Measurements from ENCODE around the gene CFAP20DC. TPM values are rescaled to one million over a fixed set of nuclear protein-coding genes. Genes with fewer than 3 reads are reported as not detected.

The CFAP20DC gene
- total and polyA plus RNA-seq, 11 donors = 0.07 to 0.27 (median 0.11) TPM; not detected in 5

DNA sequence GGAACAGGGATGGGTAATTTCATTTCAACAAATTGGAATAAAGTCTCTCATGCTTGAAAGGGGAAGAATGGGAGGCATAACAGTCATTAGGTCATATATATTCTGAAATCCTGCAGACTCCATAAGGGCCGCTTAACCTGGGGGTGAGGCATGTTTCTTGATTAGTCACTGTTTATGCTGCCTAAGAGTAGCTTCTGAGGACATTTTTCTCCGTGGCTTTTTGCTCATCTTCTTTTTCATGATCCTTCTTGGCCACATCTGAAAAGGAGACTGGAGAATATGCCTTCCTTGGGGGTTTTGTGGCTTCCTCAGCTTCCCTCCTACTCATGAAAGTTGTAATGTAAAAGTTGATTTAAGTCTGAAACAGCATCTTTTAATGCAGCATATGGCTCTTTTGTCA lies 20.0 kb upstream of the CFAP20DC start:
- no peak overlapping the region for H3K4me3 ChIP-seq
- TF ChIP-seq, protein P1, sequence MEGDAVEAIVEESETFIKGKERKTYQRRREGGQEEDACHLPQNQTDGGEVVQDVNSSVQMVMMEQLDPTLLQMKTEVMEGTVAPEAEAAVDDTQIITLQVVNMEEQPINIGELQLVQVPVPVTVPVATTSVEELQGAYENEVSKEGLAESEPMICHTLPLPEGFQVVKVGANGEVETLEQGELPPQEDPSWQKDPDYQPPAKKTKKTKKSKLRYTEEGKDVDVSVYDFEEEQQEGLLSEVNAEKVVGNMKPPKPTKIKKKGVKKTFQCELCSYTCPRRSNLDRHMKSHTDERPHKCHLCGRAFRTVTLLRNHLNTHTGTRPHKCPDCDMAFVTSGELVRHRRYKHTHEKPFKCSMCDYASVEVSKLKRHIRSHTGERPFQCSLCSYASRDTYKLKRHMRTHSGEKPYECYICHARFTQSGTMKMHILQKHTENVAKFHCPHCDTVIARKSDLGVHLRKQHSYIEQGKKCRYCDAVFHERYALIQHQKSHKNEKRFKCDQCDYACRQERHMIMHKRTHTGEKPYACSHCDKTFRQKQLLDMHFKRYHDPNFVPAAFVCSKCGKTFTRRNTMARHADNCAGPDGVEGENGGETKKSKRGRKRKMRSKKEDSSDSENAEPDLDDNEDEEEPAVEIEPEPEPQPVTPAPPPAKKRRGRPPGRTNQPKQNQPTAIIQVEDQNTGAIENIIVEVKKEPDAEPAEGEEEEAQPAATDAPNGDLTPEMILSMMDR (IDR thresholded peaks at IDR 0.05) = no peak
- TF ChIP-seq POLR2A (IDR thresholded peaks at IDR 0.05) = no peak
- intact Hi-C loops (cut with DNase I) = no loop called here
- no peaks in the 10 kb centered on the region for H3K36me3 ChIP-seq
- no peaks in the 10 kb centered on the region for H3K4me1 ChIP-seq
- H3K27me3 ChIP-seq = peaks cover 0 to 6% (median 0%) of the 10 kb centered on the region in 9 donors
- DNase-seq (no peak), ATAC-seq (no peak)
- WGBS, 4 donors = 63 to 77% (median 69%) methylated on average over 2 of the region's 2 CpGs
- H3K27ac ChIP-seq = no peak overlapping the region
- no peaks in the 10 kb centered on the region for H3K9me3 ChIP-seq

DNA sequence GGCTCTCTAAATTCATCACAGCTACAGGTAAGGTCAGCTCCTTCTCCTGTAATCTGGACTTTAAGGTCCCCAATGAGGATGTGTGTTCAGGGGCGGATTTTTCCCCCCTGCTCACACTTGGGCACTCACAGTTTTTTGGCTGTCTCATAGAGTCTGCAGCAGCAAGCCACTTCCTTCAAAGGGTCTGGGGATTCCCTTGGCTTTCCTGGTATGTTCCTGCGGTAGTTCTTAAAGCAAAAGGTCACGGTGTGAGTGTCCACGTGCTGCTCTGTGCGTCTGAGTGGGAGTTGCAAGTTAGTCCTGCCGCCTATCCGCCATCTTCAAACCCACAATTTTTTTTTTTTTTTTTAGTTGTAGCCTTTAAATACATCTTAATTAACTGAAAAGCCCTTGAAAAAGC lies 15.4 kb upstream of the CFAP20DC start:
- no peaks in the 10 kb centered on the region for H3K36me3 ChIP-seq
- ATAC-seq (no peak), DNase-seq (no peak)
- intact Hi-C loops (cut with DNase I) = no loop called here
- no peak overlapping the region for H3K27ac ChIP-seq
- no peak overlapping the region for H3K4me3 ChIP-seq
- no peaks in the 10 kb centered on the region for H3K4me1 ChIP-seq
- no peak for TF ChIP-seq POLR2A (IDR thresholded peaks at IDR 0.05)
- TF ChIP-seq, protein P1 (IDR thresholded peaks at IDR 0.05) = no peak
- 50 to 73% (median 69%) methylated on average over 7 of the region's 7 CpGs for WGBS, 4 donors
- peaks cover 0 to 10% (median 4%) of the 10 kb centered on the region in 12 donors for H3K9me3 ChIP-seq
- peaks cover 0 to 6% (median 0%) of the 10 kb centered on the region in 9 donors for H3K27me3 ChIP-seq

DNA sequence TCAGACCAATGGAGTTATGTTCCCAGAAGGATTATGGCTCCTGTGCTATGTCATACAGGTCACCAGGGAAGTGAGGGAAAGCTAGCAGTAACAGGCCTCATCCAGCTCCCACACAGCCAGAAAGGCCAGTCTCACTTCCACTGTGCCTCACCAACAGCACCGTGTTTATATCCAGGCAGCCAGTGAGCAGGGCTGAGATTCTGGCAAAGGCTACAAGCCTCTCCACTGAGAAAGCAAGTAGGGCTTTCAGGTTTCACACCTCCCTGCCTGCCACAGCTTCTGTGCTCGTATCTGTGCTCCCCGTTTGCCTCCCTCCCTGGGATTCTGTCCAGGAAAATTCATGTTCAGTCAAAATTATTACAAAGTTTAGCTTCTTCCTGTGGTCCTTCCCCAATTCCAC lies 14.9 kb upstream of the CFAP20DC start:
- 44 to 57% (median 50%) methylated on average over 3 of the region's 3 CpGs for WGBS, 4 donors
- intact Hi-C loops (cut with DNase I) = no loop called here
- Histone ChIP-seq H3K36me3 (no peaks in the 10 kb centered on the region), H3K27ac (no peak overlapping the region), H3K9me3 (peaks cover 0 to 10% (median 4%) of the 10 kb centered on the region in 12 donors), H3K27me3 (peaks cover 0 to 4% (median 0%) of the 10 kb centered on the region in 9 donors), H3K4me3 (no peak overlapping the region), H3K4me1 (no peaks in the 10 kb centered on the region)
- ATAC-seq (no peak), DNase-seq (no peak)
- TF ChIP-seq, protein P1 (IDR thresholded peaks at IDR 0.05) = no peak
- no peak for TF ChIP-seq POLR2A (IDR thresholded peaks at IDR 0.05)

GRCh38 chr3:59064276-59064675 lies 14.5 kb upstream of the CFAP20DC start:
- no peak for ATAC-seq
- H3K27ac ChIP-seq = no peak overlapping the region
- H3K4me3 ChIP-seq = no peak overlapping the region
- H3K27me3 ChIP-seq = no peaks in the 10 kb centered on the region
- H3K36me3 ChIP-seq = no peaks in the 10 kb centered on the region
- H3K9me3 ChIP-seq = peaks cover 0 to 10% (median 4%) of the 10 kb centered on the region in 12 donors
- WGBS, 4 donors = 83 to 93% (median 88%) methylated on average over 2 of the region's 2 CpGs
- no peaks in the 10 kb centered on the region for H3K4me1 ChIP-seq
- DNase-seq = no peak
- no peak for TF ChIP-seq POLR2A (IDR thresholded peaks at IDR 0.05)
- TF ChIP-seq, protein P1 (IDR thresholded peaks at IDR 0.05) = no peak
- intact Hi-C loops (cut with DNase I) = no loop called here
